Measurements from ENCODE around the gene KCNE4. TPM values are rescaled to one million over a fixed set of nuclear protein-coding genes. Genes with fewer than 3 reads are reported as not detected.
A peak's percentile ranks its signal among the peaks of the same experiment; 100 is the strongest.

Gene KCNE4
- total RNA-seq, 1 donor from 2014 or later = 3.5 TPM

- peaks cover 83% of the 10 kb centered on the region for H3K4me1 Mint-ChIP-seq (ENCODE audit: unreplicated experiment)
- no peaks in the 10 kb centered on the region for H3K9me3 Mint-ChIP-seq (ENCODE audit: unreplicated experiment)
- H3K36me3 Mint-ChIP-seq (ENCODE audit: unreplicated experiment) = no peaks in the 10 kb centered on the region
- H3K27ac Mint-ChIP-seq (ENCODE audit: unreplicated experiment) = peak overlapping the region; percentile 97
- TF ChIP-seq CTCF (IDR thresholded peaks at IDR 0.05) = no peak
- DNase-seq (ENCODE audit: extremely low spot score, unreplicated experiment) = no peak
- peak overlapping the region; percentile 63 for H3K4me3 Mint-ChIP-seq (ENCODE audit: unreplicated experiment)
- no peaks in the 10 kb centered on the region for H3K27me3 Mint-ChIP-seq (ENCODE audit: unreplicated experiment)
These were observed 826 bp downstream of the KCNE4 start for GRCh38 chr2:223052548-223053483.

- DNase-seq (ENCODE audit: extremely low spot score, unreplicated experiment) = no peak
- H3K36me3 Mint-ChIP-seq (ENCODE audit: unreplicated experiment) = no peaks in the 10 kb centered on the region
- peak overlapping the region; percentile 97 for H3K27ac Mint-ChIP-seq (ENCODE audit: unreplicated experiment)
- TF ChIP-seq CTCF (IDR thresholded peaks at IDR 0.05) = no peak
- no peaks in the 10 kb centered on the region for H3K27me3 Mint-ChIP-seq (ENCODE audit: unreplicated experiment)
- no peaks in the 10 kb centered on the region for H3K9me3 Mint-ChIP-seq (ENCODE audit: unreplicated experiment)
- H3K4me1 Mint-ChIP-seq (ENCODE audit: unreplicated experiment) = peaks cover 81% of the 10 kb centered on the region
- peak overlapping the region; percentile 63 for H3K4me3 Mint-ChIP-seq (ENCODE audit: unreplicated experiment)
These were observed 1.6 kb downstream of the KCNE4 start for GRCh38 chr2:223053484-223054192.

GRCh38 chr2:223054193-223054781, 2.3 kb downstream of the KCNE4 start:
- Mint-ChIP-seq H3K36me3 (ENCODE audit: unreplicated experiment) (no peaks in the 10 kb centered on the region), H3K27ac (ENCODE audit: unreplicated experiment) (peak overlapping the region; percentile 97), H3K27me3 (ENCODE audit: unreplicated experiment) (no peaks in the 10 kb centered on the region), H3K4me3 (ENCODE audit: unreplicated experiment) (peak overlapping the region; percentile 63), H3K4me1 (ENCODE audit: unreplicated experiment) (peaks cover 79% of the 10 kb centered on the region), H3K9me3 (ENCODE audit: unreplicated experiment) (no peaks in the 10 kb centered on the region)
- TF ChIP-seq CTCF (IDR thresholded peaks at IDR 0.05) = no peak
- DNase-seq (ENCODE audit: extremely low spot score, unreplicated experiment) = no peak

GRCh38 chr2:223055140-223055539, 3.1 kb downstream of the KCNE4 start:
- DNase-seq (ENCODE audit: extremely low spot score, unreplicated experiment) = no peak
- peaks cover 83% of the 10 kb centered on the region for H3K4me1 Mint-ChIP-seq (ENCODE audit: unreplicated experiment)

More at GRCh38 chr2:223055140-223055539, 3.1 kb downstream of the KCNE4 start:
- Mint-ChIP-seq H3K4me3 (ENCODE audit: unreplicated experiment) (peak overlapping the region; percentile 22), H3K9me3 (ENCODE audit: unreplicated experiment) (no peaks in the 10 kb centered on the region), H3K27ac (ENCODE audit: unreplicated experiment) (peak overlapping the region; percentile 98), H3K36me3 (ENCODE audit: unreplicated experiment) (no peaks in the 10 kb centered on the region), H3K27me3 (ENCODE audit: unreplicated experiment) (no peaks in the 10 kb centered on the region)
- TF ChIP-seq CTCF (IDR thresholded peaks at IDR 0.05) = no peak
